GM12801 (cell line): ENCODE results near the gene PPCDC.

Experiments
- CTCF ChIP-seq: IDR thresholded peaks from one replicate; pipeline ENCODE4 v1.5.1; 2011; ENCODE audit warnings: control low read depth; ENCODE audit not compliant: insufficient read length; ENCODE audit errors: extremely low read depth

The PPCDC gene

GRCh38 chr15:75033809-75034208, 10.4 kb downstream of the PPCDC start:
- no peak for TF ChIP-seq CTCF

GRCh38 chr15:75034615-75035014, 11.2 kb downstream of the PPCDC start:
- TF ChIP-seq CTCF = no peak

GRCh38 chr15:75036212-75036616, 12.8 kb downstream of the PPCDC start:
- no peak for TF ChIP-seq CTCF

- no peak for TF ChIP-seq CTCF
These were observed 14.3 kb downstream of the PPCDC start for GRCh38 chr15:75037685-75038084.

GRCh38 chr15:75038231-75038630, 14.8 kb downstream of the PPCDC start:
- TF ChIP-seq CTCF = no peak

- TF ChIP-seq CTCF = no peak
These were observed 19.5 kb downstream of the PPCDC start for GRCh38 chr15:75042730-75043508.

GRCh38 chr15:75043509-75044257, 20.3 kb downstream of the PPCDC start:
- TF ChIP-seq CTCF = no peak
